SK-N-MC (cell line): ENCODE measurements around the gene MYBBP1A.

Experiments
- EZH2 ChIP-seq: fragments of 200-600 bp; sonication (generic); IDR thresholded peaks from one replicate; pipeline ENCODE4 v1.6.1; 2017; ENCODE audit warnings: antibody characterized with exemption
- FOXP2 ChIP-seq: optimal IDR thresholded peaks from 2 replicates; pipeline ENCODE3; 2011; ENCODE audit warnings: mild to moderate bottlenecking, moderate library complexity; ENCODE audit not compliant: insufficient read depth; ENCODE audit errors: extremely low read length, control extremely low read depth
- POLR2AphosphoS5 ChIP-seq: IDR thresholded peaks from 2 replicates; pipeline ENCODE4 v1.6.1; 2012; ENCODE audit warnings: mild to moderate bottlenecking, low read depth, low read length, borderline replicate concordance

DNA sequence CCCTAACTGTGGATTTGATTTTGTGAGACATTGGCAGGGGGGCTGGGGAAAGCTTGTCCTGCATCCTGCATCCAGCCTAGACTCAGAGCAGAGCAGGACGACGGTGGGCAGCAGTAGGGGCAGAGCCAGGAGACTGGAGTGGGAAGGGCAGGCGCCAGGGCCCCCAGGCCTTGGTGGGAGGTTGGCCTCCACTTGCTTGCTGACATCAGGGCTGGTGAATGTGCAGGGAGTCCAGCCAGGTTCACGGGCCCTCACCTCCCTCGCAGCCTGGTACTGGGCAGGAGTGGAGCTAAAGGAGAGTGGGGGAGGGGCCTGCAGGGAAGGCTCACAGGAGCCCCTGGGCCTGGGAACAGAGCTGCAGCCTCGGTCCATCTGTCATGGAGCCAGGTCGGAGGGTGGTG is 26.9 kb upstream of the MYBBP1A start:
- TF ChIP-seq POLR2AphosphoS5 (no peak), EZH2 (no peak), FOXP2 (no peak)
